ENCODE measurements around the gene SCUBE2.

DNA sequence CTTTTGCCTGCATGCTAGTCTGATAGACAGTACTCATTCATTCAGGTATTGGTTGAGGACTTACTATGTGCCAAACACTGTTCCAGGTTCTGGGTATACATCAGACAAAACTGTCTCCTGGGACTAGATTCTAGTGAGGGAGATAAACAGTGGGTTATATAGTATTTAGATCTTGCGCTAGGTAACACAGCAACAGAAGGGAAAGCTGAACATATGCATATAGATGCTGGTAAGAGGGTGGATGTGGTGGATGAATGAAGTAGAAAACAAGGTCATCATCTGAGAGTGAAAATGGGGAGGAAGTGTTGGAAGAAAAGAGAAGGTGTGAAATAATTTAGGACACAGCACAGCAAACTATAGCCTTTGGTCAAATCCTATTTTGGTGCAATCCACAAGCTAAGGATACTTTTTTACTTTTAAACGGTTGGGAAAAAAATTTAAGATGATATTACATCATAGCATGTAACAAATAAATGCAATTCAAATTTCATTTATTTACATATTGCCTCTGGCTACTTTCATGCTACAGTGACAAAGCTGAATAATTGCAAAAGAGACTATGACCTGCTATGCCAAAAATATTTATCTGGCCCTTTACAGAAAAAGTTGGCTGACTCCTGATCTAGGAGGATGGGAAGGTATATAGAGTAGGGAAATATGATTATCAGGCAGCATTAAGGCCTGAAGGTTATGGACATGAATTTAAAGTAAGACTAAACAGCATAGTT, 120.0 kb downstream of the SCUBE2 start:
- TF ChIP-seq, protein P1, sequence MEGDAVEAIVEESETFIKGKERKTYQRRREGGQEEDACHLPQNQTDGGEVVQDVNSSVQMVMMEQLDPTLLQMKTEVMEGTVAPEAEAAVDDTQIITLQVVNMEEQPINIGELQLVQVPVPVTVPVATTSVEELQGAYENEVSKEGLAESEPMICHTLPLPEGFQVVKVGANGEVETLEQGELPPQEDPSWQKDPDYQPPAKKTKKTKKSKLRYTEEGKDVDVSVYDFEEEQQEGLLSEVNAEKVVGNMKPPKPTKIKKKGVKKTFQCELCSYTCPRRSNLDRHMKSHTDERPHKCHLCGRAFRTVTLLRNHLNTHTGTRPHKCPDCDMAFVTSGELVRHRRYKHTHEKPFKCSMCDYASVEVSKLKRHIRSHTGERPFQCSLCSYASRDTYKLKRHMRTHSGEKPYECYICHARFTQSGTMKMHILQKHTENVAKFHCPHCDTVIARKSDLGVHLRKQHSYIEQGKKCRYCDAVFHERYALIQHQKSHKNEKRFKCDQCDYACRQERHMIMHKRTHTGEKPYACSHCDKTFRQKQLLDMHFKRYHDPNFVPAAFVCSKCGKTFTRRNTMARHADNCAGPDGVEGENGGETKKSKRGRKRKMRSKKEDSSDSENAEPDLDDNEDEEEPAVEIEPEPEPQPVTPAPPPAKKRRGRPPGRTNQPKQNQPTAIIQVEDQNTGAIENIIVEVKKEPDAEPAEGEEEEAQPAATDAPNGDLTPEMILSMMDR (IDR thresholded peaks at IDR 0.05; ENCODE audit: low read depth, low read length, missing input control), result no peak
- no peak for TF ChIP-seq RXRA (IDR thresholded peaks at IDR 0.05)
